ENCODE results near the gene IGSF5. TPM values are rescaled to one million over a fixed set of nuclear protein-coding genes. Genes with fewer than 3 reads are reported as not detected.

Gene IGSF5
- polyA plus RNA-seq, 1 donor (not counting 4 experiments of a cell fraction or from before 2014, with no cell fraction given) = not detected

DNA sequence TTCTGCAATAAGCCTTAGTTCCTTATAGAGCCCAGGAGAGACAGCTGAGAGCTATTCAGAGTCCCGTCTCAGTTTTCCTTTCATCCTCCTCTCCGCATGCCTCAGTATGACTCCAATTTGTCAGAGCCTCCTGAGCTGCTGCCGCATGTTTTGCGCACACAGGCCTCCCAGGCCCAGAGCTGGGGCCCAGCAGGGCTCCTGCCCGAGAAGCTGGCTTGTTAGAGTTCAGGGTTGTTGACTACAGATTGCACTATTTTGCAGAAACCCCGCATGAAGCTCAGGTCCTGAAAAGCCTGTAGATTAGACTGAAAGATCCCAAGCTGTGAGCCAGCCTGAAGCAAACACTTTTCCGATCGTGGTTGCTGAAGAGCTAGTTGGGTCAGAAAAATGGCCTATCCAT lies 51.5 kb downstream of the IGSF5 start:
- Histone ChIP-seq H2AFZ (ENCODE audit: control insufficient read depth, low read length) (no peak overlapping the region), H3K79me2 (ENCODE audit: control insufficient read depth, insufficient read depth, low read length) (no peaks in the 10 kb centered on the region), H4K20me1 (ENCODE audit: control insufficient read depth, extremely low read depth, insufficient read depth, low read length) (no peaks in the 10 kb centered on the region), H3K9ac (ENCODE audit: control insufficient read depth, extremely low read depth, insufficient read depth, low read length) (no peak overlapping the region), H3K9me1 (ENCODE audit: control insufficient read depth, extremely low read depth, insufficient read depth, low read length) (no peaks in the 10 kb centered on the region), H3K4me3 (ENCODE audit: control insufficient read depth in 2 of 3, extremely low read depth in 1 of 3, insufficient read depth in 2 of 3, low read depth in 1 of 3, low read length in 3 of 3) (no peak overlapping the region), H3K4me1 (ENCODE audit: control insufficient read depth, extremely low read depth, insufficient read depth, low read length) (no peaks in the 10 kb centered on the region), H3K27ac (ENCODE audit: control insufficient read depth, insufficient read depth, low read length) (no peak overlapping the region), H3K36me3 (ENCODE audit: control insufficient read depth in 2 of 2, extremely low read depth in 1 of 2, insufficient read depth in 2 of 2, low read length in 2 of 2) (no peaks in the 10 kb centered on the region), H3K27me3 (ENCODE audit: control insufficient read depth, extremely low read depth, insufficient read depth, low read length) (no peaks in the 10 kb centered on the region), H3K4me2 (ENCODE audit: control insufficient read depth, extremely low read depth, insufficient read depth, low read depth, low read length) (no peak overlapping the region), H3K9me3 (ENCODE audit: control insufficient read depth, low read depth, low read length) (peaks cover 3% of the 10 kb centered on the region)
- DNase-seq (ENCODE audit: low read depth, low spot score) = no peak
- no peak for FAIRE-seq
- no peak for TF ChIP-seq EZH2 (IDR thresholded peaks at IDR 0.05; ENCODE audit: low read length)
- TF ChIP-seq, protein P1, sequence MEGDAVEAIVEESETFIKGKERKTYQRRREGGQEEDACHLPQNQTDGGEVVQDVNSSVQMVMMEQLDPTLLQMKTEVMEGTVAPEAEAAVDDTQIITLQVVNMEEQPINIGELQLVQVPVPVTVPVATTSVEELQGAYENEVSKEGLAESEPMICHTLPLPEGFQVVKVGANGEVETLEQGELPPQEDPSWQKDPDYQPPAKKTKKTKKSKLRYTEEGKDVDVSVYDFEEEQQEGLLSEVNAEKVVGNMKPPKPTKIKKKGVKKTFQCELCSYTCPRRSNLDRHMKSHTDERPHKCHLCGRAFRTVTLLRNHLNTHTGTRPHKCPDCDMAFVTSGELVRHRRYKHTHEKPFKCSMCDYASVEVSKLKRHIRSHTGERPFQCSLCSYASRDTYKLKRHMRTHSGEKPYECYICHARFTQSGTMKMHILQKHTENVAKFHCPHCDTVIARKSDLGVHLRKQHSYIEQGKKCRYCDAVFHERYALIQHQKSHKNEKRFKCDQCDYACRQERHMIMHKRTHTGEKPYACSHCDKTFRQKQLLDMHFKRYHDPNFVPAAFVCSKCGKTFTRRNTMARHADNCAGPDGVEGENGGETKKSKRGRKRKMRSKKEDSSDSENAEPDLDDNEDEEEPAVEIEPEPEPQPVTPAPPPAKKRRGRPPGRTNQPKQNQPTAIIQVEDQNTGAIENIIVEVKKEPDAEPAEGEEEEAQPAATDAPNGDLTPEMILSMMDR (optimal IDR thresholded peaks at IDR 0.05 in 1 of 3, IDR thresholded peaks at IDR 0.05 in 1 of 3, conservative IDR thresholded peaks at IDR 0.05 in 1 of 3; ENCODE audit: extremely low read depth in 1 of 3, insufficient read depth in 2 of 3, low read length in 3 of 3) = no peak
- dilution Hi-C loops (cut with MboI; ENCODE audit: extremely low pct_ligation_motif_present, low sequenced_read_pairs) = no loop called here

DNA sequence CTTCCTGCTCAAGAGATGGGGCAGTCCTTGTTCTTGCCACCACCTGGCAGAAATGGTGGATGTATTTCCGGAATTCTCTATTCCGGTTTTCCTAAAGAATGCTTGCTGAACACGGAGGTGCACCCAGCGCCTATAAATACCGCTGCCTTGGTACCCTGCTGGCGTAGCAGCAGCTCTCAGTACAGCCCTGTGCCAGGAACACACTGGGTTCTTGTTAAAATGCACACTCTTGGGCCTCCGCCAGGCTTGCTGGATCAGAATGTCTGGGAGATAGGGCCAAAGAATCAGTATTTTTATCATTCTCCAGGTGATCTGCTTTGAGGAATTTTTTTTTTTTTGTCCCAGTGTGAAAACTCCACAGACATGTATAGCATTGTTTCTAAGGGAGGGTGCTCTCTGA lies 54.2 kb downstream of the IGSF5 start:
- peaks cover 3% of the 10 kb centered on the region for H3K9me3 ChIP-seq (ENCODE audit: control insufficient read depth, low read depth, low read length)
- DNase-seq (ENCODE audit: low read depth, low spot score) = no peak
- H3K79me2 ChIP-seq (ENCODE audit: control insufficient read depth, insufficient read depth, low read length) = no peaks in the 10 kb centered on the region
- FAIRE-seq = no peak
- no peak overlapping the region for H3K4me2 ChIP-seq (ENCODE audit: control insufficient read depth, extremely low read depth, insufficient read depth, low read depth, low read length)
- no peaks in the 10 kb centered on the region for H3K4me1 ChIP-seq (ENCODE audit: control insufficient read depth, extremely low read depth, insufficient read depth, low read length)
- H2AFZ ChIP-seq (ENCODE audit: control insufficient read depth, low read length) = no peak overlapping the region
- H3K27me3 ChIP-seq (ENCODE audit: control insufficient read depth, extremely low read depth, insufficient read depth, low read length) = no peaks in the 10 kb centered on the region
- TF ChIP-seq EZH2 (IDR thresholded peaks at IDR 0.05; ENCODE audit: low read length) = no peak
- TF ChIP-seq, protein P1 (optimal IDR thresholded peaks at IDR 0.05 in 1 of 3, IDR thresholded peaks at IDR 0.05 in 1 of 3, conservative IDR thresholded peaks at IDR 0.05 in 1 of 3; ENCODE audit: extremely low read depth in 1 of 3, insufficient read depth in 2 of 3, low read length in 3 of 3) = no peak
- H3K36me3 ChIP-seq (ENCODE audit: control insufficient read depth in 2 of 2, extremely low read depth in 1 of 2, insufficient read depth in 2 of 2, low read length in 2 of 2) = no peaks in the 10 kb centered on the region
- no peaks in the 10 kb centered on the region for H4K20me1 ChIP-seq (ENCODE audit: control insufficient read depth, extremely low read depth, insufficient read depth, low read length)
- dilution Hi-C loops (cut with MboI; ENCODE audit: extremely low pct_ligation_motif_present, low sequenced_read_pairs) = no loop called here
- no peak overlapping the region for H3K27ac ChIP-seq (ENCODE audit: control insufficient read depth, insufficient read depth, low read length)
- H3K9ac ChIP-seq (ENCODE audit: control insufficient read depth, extremely low read depth, insufficient read depth, low read length) = no peak overlapping the region
- no peaks in the 10 kb centered on the region for H3K9me1 ChIP-seq (ENCODE audit: control insufficient read depth, extremely low read depth, insufficient read depth, low read length)
- H3K4me3 ChIP-seq (ENCODE audit: control insufficient read depth in 2 of 3, extremely low read depth in 1 of 3, insufficient read depth in 2 of 3, low read depth in 1 of 3, low read length in 3 of 3) = no peak overlapping the region

All from keratinocyte (primary cell).